CD14-positive monocyte (primary cell): ENCODE results near the gene ARHGEF25. TPM values are rescaled to one million over a fixed set of nuclear protein-coding genes. Genes with fewer than 3 reads are reported as not detected.

Source experiments
- DNase-seq, 3 donors: peaks; one replicate each; pipeline ENCODE4 v3.0.0-alpha.2; 2011 to 2022
- H2AFZ ChIP-seq: 2 replicates; pipeline ENCODE4 v1.6.0; 2012; ENCODE audit warnings: mild to moderate bottlenecking, low read depth, low read length, inconsistent platforms; ENCODE audit not compliant: insufficient read depth, poor library complexity, severe bottlenecking
- H3K27ac ChIP-seq, 2 donors: 1 replicate in 1 of 2; 2 replicates in 1 of 2; pipeline ENCODE4 v1.5.1; 2012 to 2013; ENCODE audit warnings: low read length in 2 of 2, control low read depth in 1 of 2, inconsistent platforms in 1 of 2, low read depth in 1 of 2, mild to moderate bottlenecking in 1 of 2
- H3K27me3 ChIP-seq, 2 donors: one replicate each; pipeline versions ENCODE4 v1.6.0 to v1.6.1; 2011 to 2013; ENCODE audit warnings: low read length in 2 of 2; ENCODE audit not compliant: control insufficient read depth in 2 of 2, insufficient read depth in 2 of 2
- H3K36me3 ChIP-seq, 2 donors: replicated peaks in 1 of 2; 1 replicate in 1 of 2; 2 replicates in 1 of 2; pipeline versions ENCODE4 v1.5.1 to v1.6.1; 2012 to 2013; ENCODE audit warnings: low read length in 2 of 2, control low read depth in 1 of 2, inconsistent platforms in 1 of 2, mild to moderate bottlenecking in 1 of 2; ENCODE audit not compliant: insufficient read depth in 2 of 2, control insufficient read depth in 1 of 2
- H3K4me1 ChIP-seq, 2 donors: 1 replicate in 1 of 2; 2 replicates in 1 of 2; pipeline versions ENCODE4 v1.5.1 to v1.6.1; 2012 to 2013; ENCODE audit warnings: low read length in 2 of 2, control low read depth in 1 of 2, inconsistent platforms in 1 of 2, mild to moderate bottlenecking in 1 of 2, moderate library complexity in 1 of 2; ENCODE audit not compliant: insufficient read depth in 2 of 2, control insufficient read depth in 1 of 2
- H3K4me2 ChIP-seq: replicated peaks from 2 replicates; pipeline ENCODE3; 2012; ENCODE audit warnings: low read length, moderate library complexity, mild to moderate bottlenecking; ENCODE audit not compliant: poor library complexity, severe bottlenecking; ENCODE audit errors: extremely low read depth
- H3K4me3 ChIP-seq, 3 experiments: fragments of 200-600 bp in 1 of 3; sonication (generic) in 1 of 3; replicated peaks in 1 of 3; 1 replicate in 2 of 3; 2 replicates in 1 of 3; pipeline ENCODE4 v1.5.1; 2011 to 2013; ENCODE audit warnings: low read length in 3 of 3, mild to moderate bottlenecking in 3 of 3, control low read depth in 2 of 3, low read depth in 2 of 3, inconsistent platforms in 1 of 3, moderate library complexity in 1 of 3
- H3K79me2 ChIP-seq: 2 replicates; pipeline ENCODE4 v1.6.0; 2012; ENCODE audit warnings: mild to moderate bottlenecking, control low read depth, inconsistent platforms, low read length, moderate library complexity; ENCODE audit not compliant: insufficient read depth
- H3K9ac ChIP-seq: 2 replicates; pipeline ENCODE4 v1.6.0; 2017; ENCODE audit warnings: low read length, mild to moderate bottlenecking; ENCODE audit not compliant: insufficient read depth, poor library complexity, severe bottlenecking
- H3K9me3 ChIP-seq, 2 donors: replicated peaks in 1 of 2; 1 replicate in 1 of 2; 2 replicates in 1 of 2; pipeline versions ENCODE4 v1.5.1 to v1.6.1; 2012 to 2013; ENCODE audit warnings: low read length in 2 of 2, control low read depth in 1 of 2; ENCODE audit not compliant: control insufficient read depth in 1 of 2, insufficient read depth in 1 of 2
- H4K20me1 ChIP-seq: 2 replicates; pipeline ENCODE4 v1.6.0; 2012; ENCODE audit warnings: mild to moderate bottlenecking, low read length, control low read depth, moderate library complexity; ENCODE audit not compliant: insufficient read depth
- H3K27ac Mint-ChIP-seq, 7 donors: one replicate each; pipeline ENCODE4 v1.8.0; 2020; ENCODE audit warnings: mild to moderate bottlenecking in 7 of 7, mixed read lengths in 7 of 7, moderate library complexity in 6 of 7, inconsistent platforms in 2 of 7
- H3K27me3 Mint-ChIP-seq, 3 donors: one replicate each; pipeline ENCODE4 v1.8.0; 2021 to 2022; ENCODE audit warnings: low read depth in 3 of 3, mild to moderate bottlenecking in 3 of 3, mixed read lengths in 3 of 3, moderate library complexity in 3 of 3, inconsistent platforms in 1 of 3
- H3K36me3 Mint-ChIP-seq, 2 donors: one replicate each; pipeline ENCODE4 v1.8.0; 2020; ENCODE audit warnings: mixed read lengths in 2 of 2, inconsistent platforms in 1 of 2, mild to moderate bottlenecking in 1 of 2
- H3K4me1 Mint-ChIP-seq: one replicate; pipeline ENCODE4 v1.8.0; 2020; ENCODE audit warnings: mild to moderate bottlenecking, mixed read lengths
- H3K4me3 Mint-ChIP-seq, 2 donors: one replicate each; pipeline ENCODE4 v1.8.0; 2020; ENCODE audit warnings: mild to moderate bottlenecking in 2 of 2, mixed read lengths in 2 of 2, moderate library complexity in 1 of 2
- H3K9me3 Mint-ChIP-seq, 7 donors: one replicate each; pipeline ENCODE4 v1.8.0; 2020 to 2022; ENCODE audit warnings: mixed read lengths in 7 of 7, mild to moderate bottlenecking in 6 of 7, moderate library complexity in 6 of 7, inconsistent platforms in 2 of 7
- WGBS: methylation state at CpG from one replicate; pipeline ENCODE4 v1.1.5; 2013; ENCODE audit warnings: missing lambda C conversion rate; ENCODE audit not compliant: insufficient coverage; 5-methylcytosine and 5-hydroxymethylcytosine counted together
- intact Hi-C, 2 donors: fragments of 100-400 bp; cut with micrococcal nuclease; formaldehyde crosslinking; loops; one replicate each; pipeline versions ENCODE4 v1.15.0 to v1.15.1; 2023
- polyA plus RNA-seq, 3 donors: library from polyadenylated mRNA; depleted of rRNA in 1 of 3; unstranded in 2 of 3; stranded (reverse) in 1 of 3; fragments of 300-500 nt in 2 of 3; fragments of >200 nt in 1 of 3; fragmentation: Illumina TruSeq in 2 of 3; gene quantifications; 1 replicate in 2 of 3; 2 replicates in 1 of 3; pipeline ENCODE4 v1.2.3, GENCODE V29; 2012 to 2021
- TF ChIP-seq, protein P1 (sequence below): fragments of 200-600 bp; IDR thresholded peaks from one replicate; pipeline ENCODE4 v1.8.0; 2022; ENCODE audit warnings: antibody characterized with exemption, mild to moderate bottlenecking

Gene ARHGEF25
- polyA plus RNA-seq, 3 donors = not detected

DNA sequence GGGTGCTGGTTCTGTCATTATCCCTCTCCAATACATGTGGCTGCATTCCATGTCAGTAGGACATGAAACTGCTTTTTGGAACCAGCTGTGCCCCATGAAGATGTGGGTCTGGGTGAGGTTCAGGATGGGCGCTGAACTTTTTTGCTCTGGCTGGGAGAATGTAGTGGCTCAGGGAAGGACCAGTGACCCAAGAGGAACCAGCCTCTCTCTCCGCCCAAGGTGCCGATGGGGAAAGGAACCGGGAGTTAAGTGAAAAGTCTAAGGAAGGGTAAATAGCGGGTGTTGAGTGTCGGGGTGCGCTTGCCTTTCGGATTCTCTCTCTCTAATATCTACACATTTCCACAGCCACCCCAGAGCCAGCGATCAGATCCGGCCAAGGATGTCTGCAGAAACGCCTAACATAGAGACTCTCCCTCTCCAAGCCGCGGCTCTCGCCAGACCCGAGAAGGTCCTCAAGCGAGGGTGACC lies 7.8 kb downstream of the ARHGEF25 start:
- WGBS = 58% methylated on average over 7 of the region's 16 CpGs
- no peak for DNase-seq
- H3K4me1 ChIP-seq = peaks cover 18 to 23% of the 10 kb centered on the region in 2 donors
- no peak overlapping the region for H3K4me3 ChIP-seq
- no peak overlapping the region for H3K27ac ChIP-seq
- Mint-ChIP-seq H3K4me1 (peaks cover 29% of the 10 kb centered on the region), H3K27ac (peak overlapping the region in 1 of 7 donors; percentile 50), H3K9me3 (peaks cover 0 to 27% (median 6%) of the 10 kb centered on the region in 7 donors), H3K27me3 (peaks cover 88 to 95% (median 94%) of the 10 kb centered on the region in 3 donors), H3K4me3 (peak overlapping the region in 1 of 2 donors; percentile 93), H3K36me3 (peaks cover 13 to 14% of the 10 kb centered on the region in 2 donors)
- no peaks in the 10 kb centered on the region for H4K20me1 ChIP-seq
- peaks cover 5 to 31% of the 10 kb centered on the region in 2 donors for H3K9me3 ChIP-seq
- no peak overlapping the region for H3K4me2 ChIP-seq
- TF ChIP-seq, protein P1, sequence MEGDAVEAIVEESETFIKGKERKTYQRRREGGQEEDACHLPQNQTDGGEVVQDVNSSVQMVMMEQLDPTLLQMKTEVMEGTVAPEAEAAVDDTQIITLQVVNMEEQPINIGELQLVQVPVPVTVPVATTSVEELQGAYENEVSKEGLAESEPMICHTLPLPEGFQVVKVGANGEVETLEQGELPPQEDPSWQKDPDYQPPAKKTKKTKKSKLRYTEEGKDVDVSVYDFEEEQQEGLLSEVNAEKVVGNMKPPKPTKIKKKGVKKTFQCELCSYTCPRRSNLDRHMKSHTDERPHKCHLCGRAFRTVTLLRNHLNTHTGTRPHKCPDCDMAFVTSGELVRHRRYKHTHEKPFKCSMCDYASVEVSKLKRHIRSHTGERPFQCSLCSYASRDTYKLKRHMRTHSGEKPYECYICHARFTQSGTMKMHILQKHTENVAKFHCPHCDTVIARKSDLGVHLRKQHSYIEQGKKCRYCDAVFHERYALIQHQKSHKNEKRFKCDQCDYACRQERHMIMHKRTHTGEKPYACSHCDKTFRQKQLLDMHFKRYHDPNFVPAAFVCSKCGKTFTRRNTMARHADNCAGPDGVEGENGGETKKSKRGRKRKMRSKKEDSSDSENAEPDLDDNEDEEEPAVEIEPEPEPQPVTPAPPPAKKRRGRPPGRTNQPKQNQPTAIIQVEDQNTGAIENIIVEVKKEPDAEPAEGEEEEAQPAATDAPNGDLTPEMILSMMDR = no peak
- no peak overlapping the region for H2AFZ ChIP-seq
- H3K9ac ChIP-seq = no peak overlapping the region
- H3K27me3 ChIP-seq = peaks cover 44 to 92% of the 10 kb centered on the region in 2 donors
- intact Hi-C loops = no loop called here
- H3K36me3 ChIP-seq = no peaks in the 10 kb centered on the region
- H3K79me2 ChIP-seq = no peaks in the 10 kb centered on the region

DNA sequence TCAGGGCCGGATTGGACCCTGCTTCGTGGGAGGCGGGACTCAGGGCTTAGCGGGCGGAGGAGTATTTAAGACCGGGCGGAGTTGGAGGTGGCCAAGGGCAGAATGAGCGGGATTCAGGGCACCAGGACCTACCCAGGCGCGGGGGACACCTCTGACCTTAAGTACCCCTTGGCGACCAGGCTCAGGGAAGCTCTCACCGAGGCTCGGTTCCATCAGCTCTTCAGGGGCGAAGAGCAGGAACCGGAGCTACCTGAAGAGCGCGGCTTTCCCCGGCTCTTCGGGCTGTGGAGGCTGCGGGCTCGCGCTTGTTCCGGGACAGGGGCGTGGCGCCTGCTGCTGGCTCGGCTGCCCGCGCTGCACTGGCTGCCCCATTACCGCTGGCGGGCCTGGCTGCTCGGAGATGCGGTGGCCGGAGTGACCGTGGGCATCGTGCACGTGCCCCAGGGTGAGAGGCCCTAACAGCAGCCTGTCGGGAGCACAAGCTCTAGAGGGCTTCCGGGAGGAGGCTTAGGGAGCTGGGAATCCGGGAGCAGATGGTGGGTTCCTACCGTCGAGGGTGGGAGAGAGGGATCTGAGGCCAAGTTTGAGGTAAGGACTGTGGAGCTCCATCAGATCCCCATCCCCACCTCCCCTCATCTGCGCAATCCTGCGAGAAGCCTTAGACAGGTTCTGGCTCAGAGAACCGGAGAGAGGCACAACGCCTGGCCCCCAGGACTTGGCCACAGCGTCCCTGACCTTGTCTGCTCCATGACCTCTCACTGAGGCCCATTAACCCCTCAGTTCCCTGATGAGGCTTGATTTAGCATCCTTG lies 8.4 kb downstream of the ARHGEF25 start:
- H3K4me3 Mint-ChIP-seq = peak overlapping the region in 1 of 2 donors; percentile 93
- no peak overlapping the region for H3K27ac Mint-ChIP-seq
- H3K9me3 Mint-ChIP-seq = peaks cover 0 to 27% (median 6%) of the 10 kb centered on the region in 7 donors
- intact Hi-C loops = loop anchor here in 1 of 2 donors (5.0 to 10.0 kb wide), 2 partner anchors 37 to 145 kb away; partner anchors contain the start of gene ARHGAP9
- peaks cover 87 to 95% (median 94%) of the 10 kb centered on the region in 3 donors for H3K27me3 Mint-ChIP-seq
- Histone ChIP-seq H3K4me2 (no peak overlapping the region), H2AFZ (no peak overlapping the region), H3K27me3 (peaks cover 43 to 92% of the 10 kb centered on the region in 2 donors), H4K20me1 (no peaks in the 10 kb centered on the region), H3K36me3 (no peaks in the 10 kb centered on the region), H3K4me3 (no peak overlapping the region), H3K79me2 (no peaks in the 10 kb centered on the region), H3K9me3 (peaks cover 5 to 31% of the 10 kb centered on the region in 2 donors), H3K9ac (no peak overlapping the region), H3K27ac (no peak overlapping the region), H3K4me1 (peaks cover 18 to 23% of the 10 kb centered on the region in 2 donors)
- H3K4me1 Mint-ChIP-seq = peaks cover 25% of the 10 kb centered on the region
- peaks cover 13 to 14% of the 10 kb centered on the region in 2 donors for H3K36me3 Mint-ChIP-seq
- TF ChIP-seq, protein P1 = no peak
- no peak for DNase-seq
- 5% methylated on average over 39 of the region's 46 CpGs for WGBS
